ENCODE results near the gene STAT5B.

Gene STAT5B

GRCh38 chr17:42288803-42289610, 12.8 kb upstream of the STAT5B start:
- Histone ChIP-seq H3K9me3 (ENCODE audit: control insufficient read depth, low read length) (no peaks in the 10 kb centered on the region), H3K27me3 (ENCODE audit: control insufficient read depth, insufficient read depth, low read length) (peaks cover 4% of the 10 kb centered on the region), H3K4me1 (ENCODE audit: control insufficient read depth, insufficient read depth, low read length) (peaks cover 27% of the 10 kb centered on the region), H3K4me3 (ENCODE audit: low read length) (peak overlapping the region; percentile 63), H3K9ac (ENCODE audit: low read length) (peak overlapping the region; percentile 79), H3K36me3 (ENCODE audit: control insufficient read depth, insufficient read depth, low read length) (no peaks in the 10 kb centered on the region)

GRCh38 chr17:42287977-42288802, 12.0 kb upstream of the STAT5B start, which contains the start of gene STAT5A:
STAT5A (plus strand) TSS chr17:42288498; CDS start chr17:42289412, 914 bp downstream.
- H3K4me3 ChIP-seq (ENCODE audit: low read length) = peak within 1 kb of the TSS; percentile 63
- H3K4me1 ChIP-seq (ENCODE audit: control insufficient read depth, insufficient read depth, low read length) = peaks cover 27% of the 10 kb centered on the region

GRCh38 chr17:42287305-42287976, 11.2 kb upstream of the STAT5B start:
- peak overlapping the region; percentile 79 for H3K9ac ChIP-seq (ENCODE audit: low read length)
- H3K4me1 ChIP-seq (ENCODE audit: control insufficient read depth, insufficient read depth, low read length) = peaks cover 27% of the 10 kb centered on the region
- H3K4me3 ChIP-seq (ENCODE audit: low read length) = peak overlapping the region; percentile 63
- H3K27me3 ChIP-seq (ENCODE audit: control insufficient read depth, insufficient read depth, low read length) = peaks cover 4% of the 10 kb centered on the region
- H3K9me3 ChIP-seq (ENCODE audit: control insufficient read depth, low read length) = no peaks in the 10 kb centered on the region
- no peaks in the 10 kb centered on the region for H3K36me3 ChIP-seq (ENCODE audit: control insufficient read depth, insufficient read depth, low read length)

More at GRCh38 chr17:42287977-42288802, 12.0 kb upstream of the STAT5B start, which contains the start of gene STAT5A:
- H3K36me3 ChIP-seq (ENCODE audit: control insufficient read depth, insufficient read depth, low read length) = no peaks in the 10 kb centered on the region
- peaks cover 4% of the 10 kb centered on the region for H3K27me3 ChIP-seq (ENCODE audit: control insufficient read depth, insufficient read depth, low read length)
- peak within 1 kb of the TSS; percentile 79 for H3K9ac ChIP-seq (ENCODE audit: low read length)
- H3K9me3 ChIP-seq (ENCODE audit: control insufficient read depth, low read length) = no peaks in the 10 kb centered on the region

GRCh38 chr17:42286411-42287221, 10.4 kb upstream of the STAT5B start:
- no peaks in the 10 kb centered on the region for H3K36me3 ChIP-seq (ENCODE audit: control insufficient read depth, insufficient read depth, low read length)
- H3K9me3 ChIP-seq (ENCODE audit: control insufficient read depth, low read length) = no peaks in the 10 kb centered on the region
- peaks cover 4% of the 10 kb centered on the region for H3K27me3 ChIP-seq (ENCODE audit: control insufficient read depth, insufficient read depth, low read length)
- peaks cover 27% of the 10 kb centered on the region for H3K4me1 ChIP-seq (ENCODE audit: control insufficient read depth, insufficient read depth, low read length)
- H3K9ac ChIP-seq (ENCODE audit: low read length) = peak overlapping the region; percentile 79
- no peak overlapping the region for H3K4me3 ChIP-seq (ENCODE audit: low read length)

GRCh38 chr17:42285346-42286050, 9.3 kb upstream of the STAT5B start:
- no peaks in the 10 kb centered on the region for H3K9me3 ChIP-seq (ENCODE audit: control insufficient read depth, low read length)
- no peak overlapping the region for H3K9ac ChIP-seq (ENCODE audit: low read length)
- peaks cover 4% of the 10 kb centered on the region for H3K27me3 ChIP-seq (ENCODE audit: control insufficient read depth, insufficient read depth, low read length)
- no peak overlapping the region for H3K4me3 ChIP-seq (ENCODE audit: low read length)
- H3K36me3 ChIP-seq (ENCODE audit: control insufficient read depth, insufficient read depth, low read length) = no peaks in the 10 kb centered on the region
- peaks cover 27% of the 10 kb centered on the region for H3K4me1 ChIP-seq (ENCODE audit: control insufficient read depth, insufficient read depth, low read length)

GRCh38 chr17:42284566-42284965, 8.4 kb upstream of the STAT5B start:
- H3K9me3 ChIP-seq (ENCODE audit: control insufficient read depth, low read length) = no peaks in the 10 kb centered on the region
- H3K27me3 ChIP-seq (ENCODE audit: control insufficient read depth, insufficient read depth, low read length) = peaks cover 4% of the 10 kb centered on the region
- no peak overlapping the region for H3K4me3 ChIP-seq (ENCODE audit: low read length)
- no peaks in the 10 kb centered on the region for H3K36me3 ChIP-seq (ENCODE audit: control insufficient read depth, insufficient read depth, low read length)
- peaks cover 27% of the 10 kb centered on the region for H3K4me1 ChIP-seq (ENCODE audit: control insufficient read depth, insufficient read depth, low read length)
- H3K9ac ChIP-seq (ENCODE audit: low read length) = no peak overlapping the region

- H3K9me3 ChIP-seq (ENCODE audit: control insufficient read depth, low read length) = no peaks in the 10 kb centered on the region
- H3K4me1 ChIP-seq (ENCODE audit: control insufficient read depth, insufficient read depth, low read length) = peaks cover 22% of the 10 kb centered on the region
- H3K27me3 ChIP-seq (ENCODE audit: control insufficient read depth, insufficient read depth, low read length) = peaks cover 4% of the 10 kb centered on the region
- no peak overlapping the region for H3K4me3 ChIP-seq (ENCODE audit: low read length)
- H3K36me3 ChIP-seq (ENCODE audit: control insufficient read depth, insufficient read depth, low read length) = no peaks in the 10 kb centered on the region
- H3K9ac ChIP-seq (ENCODE audit: low read length) = no peak overlapping the region
Observed at GRCh38 chr17:42284024-42284369, 7.8 kb upstream of the STAT5B start.

GRCh38 chr17:42283241-42284023, 7.2 kb upstream of the STAT5B start:
- Histone ChIP-seq H3K27me3 (ENCODE audit: control insufficient read depth, insufficient read depth, low read length) (peaks cover 4% of the 10 kb centered on the region), H3K4me3 (ENCODE audit: low read length) (no peak overlapping the region), H3K36me3 (ENCODE audit: control insufficient read depth, insufficient read depth, low read length) (no peaks in the 10 kb centered on the region), H3K4me1 (ENCODE audit: control insufficient read depth, insufficient read depth, low read length) (peaks cover 18% of the 10 kb centered on the region), H3K9ac (ENCODE audit: low read length) (no peak overlapping the region), H3K9me3 (ENCODE audit: control insufficient read depth, low read length) (no peaks in the 10 kb centered on the region)

GRCh38 chr17:42282478-42283080, 6.4 kb upstream of the STAT5B start:
- Histone ChIP-seq H3K4me3 (ENCODE audit: low read length) (no peak overlapping the region), H3K4me1 (ENCODE audit: control insufficient read depth, insufficient read depth, low read length) (peaks cover 12% of the 10 kb centered on the region), H3K9ac (ENCODE audit: low read length) (no peak overlapping the region), H3K36me3 (ENCODE audit: control insufficient read depth, insufficient read depth, low read length) (no peaks in the 10 kb centered on the region), H3K9me3 (ENCODE audit: control insufficient read depth, low read length) (no peaks in the 10 kb centered on the region), H3K27me3 (ENCODE audit: control insufficient read depth, insufficient read depth, low read length) (peaks cover 4% of the 10 kb centered on the region)

GRCh38 chr17:42281571-42282096, 5.4 kb upstream of the STAT5B start:
- Histone ChIP-seq H3K4me1 (ENCODE audit: control insufficient read depth, insufficient read depth, low read length) (peaks cover 11% of the 10 kb centered on the region), H3K27me3 (ENCODE audit: control insufficient read depth, insufficient read depth, low read length) (no peaks in the 10 kb centered on the region), H3K4me3 (ENCODE audit: low read length) (no peak overlapping the region), H3K9ac (ENCODE audit: low read length) (no peak overlapping the region), H3K36me3 (ENCODE audit: control insufficient read depth, insufficient read depth, low read length) (no peaks in the 10 kb centered on the region), H3K9me3 (ENCODE audit: control insufficient read depth, low read length) (no peaks in the 10 kb centered on the region)
